ENCODE data around the gene SH3RF3.

SH3RF3 gene

DNA sequence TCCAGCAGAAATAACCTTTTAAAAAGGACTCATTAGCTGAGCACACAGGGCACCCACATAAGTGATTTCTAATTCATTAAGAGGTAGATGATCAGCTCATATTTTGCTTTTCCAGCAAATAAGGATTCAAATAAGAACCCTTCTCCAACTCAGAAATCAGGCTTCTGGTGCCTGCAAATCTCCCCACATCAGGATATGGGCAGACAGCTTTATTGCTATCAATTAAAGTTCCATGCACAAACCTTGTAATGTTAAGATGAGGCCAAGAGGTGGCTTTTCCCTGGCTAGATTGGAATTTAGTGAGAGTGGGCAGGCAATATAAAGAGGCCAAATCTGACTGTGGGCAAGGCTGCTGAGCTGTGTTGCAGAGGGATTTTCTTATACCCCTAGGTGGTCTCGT lies 193.6 kb downstream of the SH3RF3 start:
- no peaks in the 10 kb centered on the region for H3K27me3 Mint-ChIP-seq
- no peaks in the 10 kb centered on the region for H3K36me3 Mint-ChIP-seq
- H3K27ac Mint-ChIP-seq: no peak overlapping the region
- H3K9me3 Mint-ChIP-seq (ENCODE audit: low read depth): no peaks in the 10 kb centered on the region
- H3K4me3 Mint-ChIP-seq: no peak overlapping the region
- peaks cover 36% of the 10 kb centered on the region for H3K4me1 Mint-ChIP-seq (ENCODE audit: low read depth)

DNA sequence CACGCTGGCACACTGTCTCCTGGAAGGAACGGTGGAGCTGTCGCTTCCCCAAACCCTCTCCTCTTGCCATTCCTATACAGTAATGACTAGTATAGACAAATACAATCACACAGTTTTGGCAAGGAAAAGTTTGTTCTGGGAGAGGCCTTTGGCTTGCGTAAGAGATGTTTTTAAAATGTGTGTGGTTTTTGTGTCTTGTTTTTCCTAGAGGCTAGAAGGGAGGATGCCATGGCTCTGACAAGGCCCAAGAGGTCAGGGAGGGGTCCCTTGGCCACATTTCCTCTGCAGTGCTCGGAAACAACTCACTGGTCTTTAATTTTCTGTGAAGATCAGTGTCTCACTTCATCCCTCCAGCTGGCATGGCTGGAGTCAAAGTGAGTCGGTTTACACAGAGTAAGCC lies 195.9 kb downstream of the SH3RF3 start:
- Mint-ChIP-seq H3K9me3 (ENCODE audit: low read depth) (no peaks in the 10 kb centered on the region), H3K27ac (no peak overlapping the region), H3K36me3 (no peaks in the 10 kb centered on the region), H3K4me1 (ENCODE audit: low read depth) (peaks cover 18% of the 10 kb centered on the region), H3K4me3 (no peak overlapping the region), H3K27me3 (no peaks in the 10 kb centered on the region)

DNA sequence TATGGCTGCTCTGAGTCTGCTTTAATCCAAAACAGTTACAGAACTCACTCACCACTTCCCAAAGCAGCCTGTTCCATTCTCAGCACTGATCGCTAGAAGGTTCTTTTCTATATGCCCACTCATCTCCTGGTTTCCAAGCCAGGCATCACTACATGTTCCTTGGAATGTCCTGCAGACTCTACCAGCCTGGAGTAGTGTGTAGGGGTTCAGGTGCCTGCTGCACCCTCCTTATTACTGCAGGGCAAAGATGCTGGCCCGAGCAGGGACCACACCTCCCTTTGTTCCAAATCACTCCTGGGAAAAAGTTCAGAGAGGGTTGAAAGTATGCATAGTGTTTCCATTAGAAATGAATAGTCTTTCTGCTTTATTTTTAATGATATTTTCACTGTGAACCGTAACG lies 196.6 kb downstream of the SH3RF3 start:
- Mint-ChIP-seq H3K9me3 (ENCODE audit: low read depth) (no peaks in the 10 kb centered on the region), H3K27ac (no peak overlapping the region), H3K36me3 (no peaks in the 10 kb centered on the region), H3K4me1 (ENCODE audit: low read depth) (peaks cover 14% of the 10 kb centered on the region), H3K27me3 (no peaks in the 10 kb centered on the region), H3K4me3 (no peak overlapping the region)

DNA sequence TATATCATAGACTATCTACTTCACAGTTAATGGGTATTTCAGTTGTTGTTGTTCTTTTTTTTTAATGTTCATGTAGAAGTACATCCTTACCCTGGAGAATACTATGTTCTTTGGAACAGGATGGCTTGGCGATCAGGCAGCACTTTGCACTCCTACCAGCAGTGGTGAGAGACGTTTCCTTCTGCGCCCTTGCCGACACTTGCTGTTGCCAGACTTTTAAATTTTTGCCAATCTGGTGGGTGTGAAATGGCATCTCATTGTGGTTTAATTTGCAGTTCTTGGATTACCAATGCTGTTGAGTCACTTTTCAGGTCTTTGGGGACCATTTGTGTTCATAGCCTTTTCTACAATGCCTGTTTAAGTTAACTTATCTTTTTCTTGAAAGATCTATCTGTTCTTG lies 197.3 kb downstream of the SH3RF3 start:
- Mint-ChIP-seq H3K27ac (no peak overlapping the region), H3K4me3 (no peak overlapping the region), H3K27me3 (no peaks in the 10 kb centered on the region), H3K9me3 (ENCODE audit: low read depth) (no peaks in the 10 kb centered on the region), H3K4me1 (ENCODE audit: low read depth) (peaks cover 10% of the 10 kb centered on the region), H3K36me3 (no peaks in the 10 kb centered on the region)

DNA sequence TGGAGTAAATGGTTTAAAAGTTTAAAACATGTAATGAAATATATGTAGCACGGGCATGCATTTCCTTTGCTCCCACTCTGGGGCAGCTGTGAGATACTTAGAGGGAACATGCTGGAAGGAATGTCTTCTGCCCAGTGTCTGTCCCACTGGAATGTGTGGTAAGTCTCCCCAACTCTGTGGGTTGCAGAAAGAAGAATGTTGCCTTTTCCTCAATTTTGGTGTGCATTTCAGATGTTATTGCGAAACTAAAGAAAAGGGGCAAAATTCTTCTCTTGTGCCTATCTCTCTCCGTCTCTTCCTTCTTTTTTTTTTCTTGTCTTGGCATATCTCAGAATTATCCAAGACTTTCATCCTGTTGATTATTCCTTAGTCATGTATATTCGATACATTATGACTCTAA lies 201.1 kb downstream of the SH3RF3 start:
- no peak overlapping the region for H3K4me3 Mint-ChIP-seq
- peaks cover 36% of the 10 kb centered on the region for H3K4me1 Mint-ChIP-seq (ENCODE audit: low read depth)
- H3K36me3 Mint-ChIP-seq: no peaks in the 10 kb centered on the region
- no peaks in the 10 kb centered on the region for H3K9me3 Mint-ChIP-seq (ENCODE audit: low read depth)
- no peaks in the 10 kb centered on the region for H3K27me3 Mint-ChIP-seq
- no peak overlapping the region for H3K27ac Mint-ChIP-seq

DNA sequence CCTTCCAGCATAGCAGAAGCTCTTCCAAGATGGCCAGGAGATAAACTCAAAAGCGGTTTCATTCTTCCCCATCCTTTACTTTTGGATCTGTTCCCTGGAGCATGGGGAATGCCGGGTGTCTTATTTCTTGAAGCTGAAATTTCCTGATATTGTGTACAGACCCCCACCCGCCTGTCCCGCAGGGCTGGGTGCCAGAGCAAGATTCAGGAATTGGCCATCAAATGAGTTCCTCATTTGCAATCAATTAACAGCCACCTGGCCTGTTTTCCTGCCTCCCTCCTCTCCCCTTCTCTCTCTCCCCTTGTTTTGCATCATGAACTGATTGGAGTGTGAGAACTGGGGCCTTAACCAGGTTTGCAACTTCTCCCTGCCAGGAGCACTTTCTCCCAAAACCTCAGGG lies 202.1 kb downstream of the SH3RF3 start:
- H3K4me3 Mint-ChIP-seq: no peak overlapping the region
- H3K4me1 Mint-ChIP-seq (ENCODE audit: low read depth): peaks cover 45% of the 10 kb centered on the region
- H3K27me3 Mint-ChIP-seq: no peaks in the 10 kb centered on the region
- no peaks in the 10 kb centered on the region for H3K36me3 Mint-ChIP-seq
- no peak overlapping the region for H3K27ac Mint-ChIP-seq
- H3K9me3 Mint-ChIP-seq (ENCODE audit: low read depth): no peaks in the 10 kb centered on the region

DNA sequence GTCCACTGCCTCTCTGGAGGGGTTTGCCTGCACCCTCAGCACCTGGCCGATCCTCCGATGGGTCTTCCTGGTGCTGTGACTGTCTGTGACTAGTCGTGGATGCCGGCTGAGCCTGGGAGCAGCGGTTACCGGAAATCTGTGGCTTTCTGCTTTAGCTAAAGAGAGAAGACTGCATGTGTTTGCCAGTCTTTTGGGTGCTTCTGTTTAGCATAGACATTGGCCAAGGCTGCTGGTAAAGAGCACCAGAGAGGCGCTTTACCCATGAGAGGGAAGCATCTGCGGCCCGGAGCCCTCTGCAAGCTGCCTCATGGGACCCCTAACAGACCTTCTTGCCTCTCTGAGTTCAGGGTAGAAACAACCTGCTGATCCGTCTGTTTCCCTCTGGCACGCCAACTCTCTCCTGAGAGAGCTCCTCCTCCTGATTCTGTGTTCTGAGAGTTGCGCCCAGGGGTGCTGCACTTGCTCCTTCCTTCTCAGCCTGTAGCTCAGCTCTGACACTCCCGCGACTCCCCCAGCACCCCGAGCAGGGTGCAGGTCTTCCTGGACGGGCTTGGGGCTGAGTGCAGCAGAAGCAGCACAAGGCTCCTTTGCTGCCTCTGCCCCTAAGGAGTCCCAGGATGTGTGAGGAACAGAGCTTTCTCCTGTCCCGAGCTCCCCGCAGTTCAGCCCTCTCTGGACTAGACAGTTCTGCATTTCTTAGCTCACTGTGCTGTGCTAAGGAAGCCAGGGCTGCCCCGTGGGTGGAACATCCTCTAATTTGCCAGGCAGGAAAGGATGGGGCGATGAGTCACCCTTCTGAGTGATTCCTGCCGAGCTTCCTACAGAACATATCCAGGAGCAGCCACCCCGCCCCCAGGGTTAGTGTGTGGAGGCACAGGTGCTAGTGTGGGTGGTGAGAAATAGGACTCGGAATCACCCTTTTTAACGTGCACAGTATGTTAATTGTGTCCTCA lies 203.2 kb downstream of the SH3RF3 start:
- Mint-ChIP-seq H3K4me3 (peak overlapping the region; percentile 70), H3K4me1 (ENCODE audit: low read depth) (peaks cover 49% of the 10 kb centered on the region), H3K9me3 (ENCODE audit: low read depth) (no peaks in the 10 kb centered on the region), H3K27ac (no peak overlapping the region), H3K27me3 (no peaks in the 10 kb centered on the region), H3K36me3 (no peaks in the 10 kb centered on the region)

DNA sequence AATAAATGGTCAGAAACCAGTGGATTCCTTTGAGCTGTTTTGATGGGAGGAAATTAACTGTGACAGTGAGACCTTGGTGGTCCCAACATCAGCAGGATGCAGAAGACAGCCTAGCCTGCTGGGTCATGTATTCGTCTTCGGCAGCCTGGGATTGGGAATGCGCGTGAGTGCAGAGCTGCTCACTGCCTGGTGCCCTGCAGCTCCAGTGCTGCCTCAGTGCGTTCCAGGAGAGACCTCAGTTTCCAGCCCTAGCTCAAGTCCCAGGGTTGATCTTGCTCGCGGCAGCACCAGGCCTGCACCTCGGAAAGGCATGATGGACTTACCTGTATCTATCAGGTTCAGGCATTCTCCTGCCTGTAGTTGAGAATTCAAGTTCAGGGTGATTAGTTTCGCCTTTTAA lies 203.9 kb downstream of the SH3RF3 start:
- Mint-ChIP-seq H3K27me3 (no peaks in the 10 kb centered on the region), H3K4me1 (ENCODE audit: low read depth) (peaks cover 47% of the 10 kb centered on the region), H3K27ac (no peak overlapping the region), H3K4me3 (no peak overlapping the region), H3K9me3 (ENCODE audit: low read depth) (no peaks in the 10 kb centered on the region), H3K36me3 (no peaks in the 10 kb centered on the region)

DNA sequence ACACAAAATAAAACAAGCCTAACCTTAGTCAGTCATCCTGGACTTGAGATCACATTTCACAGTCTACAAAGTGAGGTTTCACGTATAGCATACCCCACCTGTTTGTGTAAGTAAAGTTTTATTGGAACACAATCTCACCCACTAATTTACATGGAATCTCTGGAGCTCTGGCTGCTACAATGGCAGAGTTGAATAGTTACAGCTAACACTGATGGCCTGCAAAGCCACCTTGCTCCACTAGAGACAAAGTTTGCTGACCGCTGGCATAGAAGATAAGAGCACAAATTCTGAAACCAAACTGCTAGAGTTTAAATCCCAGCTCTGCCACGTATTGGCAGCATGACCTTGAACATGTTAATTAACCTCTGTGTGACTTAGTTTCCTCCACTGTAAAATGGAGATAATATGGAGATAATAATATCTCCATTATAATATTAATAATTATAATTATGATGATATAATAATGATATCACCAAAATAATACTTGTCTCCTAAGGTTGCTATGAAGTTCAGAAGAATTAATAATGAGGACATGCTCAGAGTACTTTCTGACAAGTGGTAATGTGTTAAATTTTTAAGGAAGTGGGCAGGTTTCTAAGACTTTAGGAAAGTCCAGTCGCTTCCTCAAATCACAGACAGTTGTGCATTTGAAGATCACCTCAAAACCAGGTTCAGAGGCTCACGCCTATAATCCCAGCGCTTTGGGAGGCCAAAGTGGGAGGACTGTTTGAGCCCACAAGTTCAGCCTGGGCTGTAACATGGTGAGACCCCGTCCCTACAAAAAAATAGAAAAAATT lies 204.6 kb downstream of the SH3RF3 start:
- Mint-ChIP-seq H3K36me3 (no peaks in the 10 kb centered on the region), H3K9me3 (ENCODE audit: low read depth) (no peaks in the 10 kb centered on the region), H3K27me3 (no peaks in the 10 kb centered on the region), H3K4me1 (ENCODE audit: low read depth) (peaks cover 47% of the 10 kb centered on the region), H3K27ac (no peak overlapping the region), H3K4me3 (no peak overlapping the region)

DNA sequence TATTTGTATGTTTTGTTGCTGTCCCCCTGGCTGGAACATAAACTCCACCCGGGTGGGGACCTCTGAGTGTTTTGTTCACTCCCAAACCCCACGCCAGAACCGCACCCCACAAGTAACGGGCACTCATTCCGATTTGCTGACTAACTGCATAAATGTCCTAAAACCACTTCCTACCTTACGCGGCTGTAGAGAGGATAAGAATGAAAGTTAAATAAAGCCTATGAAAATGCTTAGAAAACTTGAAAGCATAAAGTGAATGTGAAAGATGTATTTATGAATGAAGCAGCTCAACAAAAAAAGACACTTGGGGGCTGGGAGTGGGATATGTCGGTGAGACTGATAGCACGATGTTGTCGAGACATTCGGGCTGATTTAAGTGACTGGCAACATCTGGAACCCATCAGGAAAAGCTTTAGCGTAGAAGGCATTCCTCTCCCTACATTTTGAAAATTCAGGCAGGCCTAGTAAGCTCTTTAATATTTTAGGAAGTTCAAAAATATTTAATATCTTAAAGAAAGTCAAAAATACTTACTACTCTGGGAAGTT lies 206.7 kb downstream of the SH3RF3 start:
- Mint-ChIP-seq H3K27me3 (no peaks in the 10 kb centered on the region), H3K4me1 (ENCODE audit: low read depth) (peaks cover 46% of the 10 kb centered on the region), H3K36me3 (no peaks in the 10 kb centered on the region), H3K27ac (peak overlapping the region; percentile 2), H3K4me3 (peak overlapping the region; percentile 69), H3K9me3 (ENCODE audit: low read depth) (no peaks in the 10 kb centered on the region)

DNA sequence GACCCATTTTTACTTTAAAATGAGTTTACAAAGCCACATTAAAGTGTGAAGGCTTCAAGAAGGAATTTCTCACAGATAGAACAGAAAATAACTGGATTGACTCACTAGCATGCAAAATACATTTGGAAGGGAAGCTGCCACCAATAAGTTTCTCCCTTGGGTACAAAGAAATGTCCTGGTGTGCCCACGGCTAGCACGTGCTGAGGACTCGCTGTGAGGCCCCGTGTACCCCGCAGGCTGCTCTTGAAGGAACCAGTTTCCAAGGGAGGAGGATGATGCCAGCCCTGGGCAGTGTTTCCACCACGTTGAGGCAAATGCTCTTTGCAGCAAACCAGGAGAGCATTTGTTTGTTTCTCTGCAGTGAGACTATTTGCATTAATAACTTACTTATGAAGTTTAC lies 207.3 kb downstream of the SH3RF3 start:
- Mint-ChIP-seq H3K27ac (no peak overlapping the region), H3K4me3 (no peak overlapping the region), H3K4me1 (ENCODE audit: low read depth) (peaks cover 48% of the 10 kb centered on the region), H3K36me3 (no peaks in the 10 kb centered on the region), H3K27me3 (no peaks in the 10 kb centered on the region), H3K9me3 (ENCODE audit: low read depth) (no peaks in the 10 kb centered on the region)

DNA sequence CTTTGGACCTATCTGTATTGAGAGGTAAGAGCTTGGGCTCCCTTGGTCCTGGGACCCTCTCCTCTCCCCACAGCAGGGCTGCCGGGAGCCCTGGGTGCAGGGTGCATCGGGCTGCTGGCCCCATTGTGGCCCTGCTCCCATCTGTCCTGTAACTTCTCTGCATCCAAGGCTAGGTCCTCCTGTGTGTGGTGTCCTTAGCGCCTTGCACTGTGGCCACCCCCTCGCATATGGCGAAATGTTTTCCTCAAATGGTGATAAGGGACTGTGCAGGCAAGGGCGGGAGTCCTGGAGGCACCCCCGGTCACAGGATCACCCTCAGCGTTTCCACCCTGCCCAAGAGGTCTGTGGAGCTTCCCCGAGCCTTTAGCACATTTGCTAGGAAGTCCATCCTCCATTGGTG lies 208.2 kb downstream of the SH3RF3 start:
- Mint-ChIP-seq H3K4me1 (ENCODE audit: low read depth) (peaks cover 49% of the 10 kb centered on the region), H3K27ac (no peak overlapping the region), H3K27me3 (no peaks in the 10 kb centered on the region), H3K4me3 (no peak overlapping the region), H3K9me3 (ENCODE audit: low read depth) (no peaks in the 10 kb centered on the region), H3K36me3 (no peaks in the 10 kb centered on the region)

DNA sequence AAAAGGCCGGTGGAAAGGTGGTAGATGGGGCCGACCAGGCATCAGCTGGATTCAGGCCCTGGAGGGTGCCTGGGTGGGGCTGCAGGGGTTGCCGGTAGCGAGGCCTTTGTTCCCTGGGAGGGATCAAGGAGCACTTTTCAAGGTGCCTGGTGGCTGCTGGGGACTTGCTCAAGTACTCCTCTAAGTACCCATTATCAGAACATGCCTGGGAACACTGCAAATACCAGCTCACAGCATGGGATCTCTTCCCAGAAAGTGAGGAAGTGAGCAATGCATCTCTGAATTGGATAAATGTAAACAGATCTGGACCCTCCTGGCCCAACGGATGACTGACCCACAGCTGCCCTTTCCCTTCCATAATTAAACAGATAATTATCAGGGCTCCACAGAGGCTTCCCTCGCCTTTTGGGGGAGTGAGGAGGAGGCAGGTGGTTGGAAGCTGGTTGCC lies 210.5 kb downstream of the SH3RF3 start:
- Mint-ChIP-seq H3K36me3 (no peaks in the 10 kb centered on the region), H3K4me3 (no peak overlapping the region), H3K27me3 (no peaks in the 10 kb centered on the region), H3K27ac (no peak overlapping the region), H3K4me1 (ENCODE audit: low read depth) (peaks cover 39% of the 10 kb centered on the region), H3K9me3 (ENCODE audit: low read depth) (no peaks in the 10 kb centered on the region)

DNA sequence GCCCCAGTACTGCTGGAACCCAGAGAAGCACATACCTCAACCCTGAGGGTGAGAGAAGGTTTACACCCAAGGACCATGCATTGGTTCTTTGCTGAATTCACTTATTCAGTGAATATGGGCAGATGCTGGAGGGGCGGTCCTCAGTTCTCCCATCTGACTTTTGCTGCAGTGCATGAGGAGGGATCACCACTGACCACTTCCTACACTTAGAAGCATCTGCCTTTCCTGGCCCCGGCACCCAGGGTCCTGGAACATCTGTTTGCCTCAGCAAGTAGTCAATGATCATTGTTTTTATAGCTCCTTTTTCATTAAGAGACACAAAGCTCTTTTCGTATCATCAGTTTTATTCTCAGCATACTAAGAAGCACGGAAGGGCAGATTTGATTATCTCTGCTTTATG lies 211.4 kb downstream of the SH3RF3 start:
- peaks cover 35% of the 10 kb centered on the region for H3K4me1 Mint-ChIP-seq (ENCODE audit: low read depth)
- no peaks in the 10 kb centered on the region for H3K9me3 Mint-ChIP-seq (ENCODE audit: low read depth)
- no peak overlapping the region for H3K4me3 Mint-ChIP-seq
- H3K27me3 Mint-ChIP-seq: no peaks in the 10 kb centered on the region
- H3K36me3 Mint-ChIP-seq: no peaks in the 10 kb centered on the region
- H3K27ac Mint-ChIP-seq: no peak overlapping the region
